Mucosa of gallbladder (tissue), 1 donor: ENCODE data around the gene B9D2. TPM values are rescaled to one million over a fixed set of nuclear protein-coding genes. Genes with fewer than 3 reads are reported as not detected.
"Not testable (repeated sequence)": the region's sequence is repeated elsewhere in the genome, so short reads cannot be mapped to it uniquely, and the experiment has no call there.

Experiments
- DNase-seq: peaks from one replicate; pipeline ENCODE4 v3.0.0-alpha.2; 2020; ENCODE audit warnings: low spot score
- total RNA-seq: library from RNA; stranded (reverse); gene quantifications from one replicate; pipeline ENCODE4 v1.2.1, GENCODE V29; 2021
- donor health status: DM: no; HTN: no; CAD: no.

The B9D2 gene
- total RNA-seq, 1 donor from 2014 or later = 12.8 TPM

DNA sequence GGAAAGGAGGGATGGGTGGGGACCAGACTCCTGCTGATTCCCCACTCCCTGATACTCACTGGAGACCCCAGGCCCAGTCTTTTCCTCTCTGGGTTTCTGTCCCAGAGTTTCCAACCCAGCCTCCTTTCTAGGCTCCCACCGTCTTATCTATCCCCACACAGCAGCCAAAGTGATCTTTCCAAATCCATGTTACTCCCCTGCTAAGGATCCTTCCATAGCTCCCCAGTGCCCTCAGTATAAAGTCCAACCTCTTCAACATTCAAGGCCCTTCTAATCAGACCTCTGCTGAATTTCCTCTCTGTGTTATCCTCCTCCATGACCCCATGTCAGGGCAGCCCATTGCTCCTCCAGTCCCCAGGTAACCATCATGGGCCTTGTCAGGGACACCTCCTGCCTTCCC is 8.9 kb downstream of the B9D2 start:
- no peak for DNase-seq

DNA sequence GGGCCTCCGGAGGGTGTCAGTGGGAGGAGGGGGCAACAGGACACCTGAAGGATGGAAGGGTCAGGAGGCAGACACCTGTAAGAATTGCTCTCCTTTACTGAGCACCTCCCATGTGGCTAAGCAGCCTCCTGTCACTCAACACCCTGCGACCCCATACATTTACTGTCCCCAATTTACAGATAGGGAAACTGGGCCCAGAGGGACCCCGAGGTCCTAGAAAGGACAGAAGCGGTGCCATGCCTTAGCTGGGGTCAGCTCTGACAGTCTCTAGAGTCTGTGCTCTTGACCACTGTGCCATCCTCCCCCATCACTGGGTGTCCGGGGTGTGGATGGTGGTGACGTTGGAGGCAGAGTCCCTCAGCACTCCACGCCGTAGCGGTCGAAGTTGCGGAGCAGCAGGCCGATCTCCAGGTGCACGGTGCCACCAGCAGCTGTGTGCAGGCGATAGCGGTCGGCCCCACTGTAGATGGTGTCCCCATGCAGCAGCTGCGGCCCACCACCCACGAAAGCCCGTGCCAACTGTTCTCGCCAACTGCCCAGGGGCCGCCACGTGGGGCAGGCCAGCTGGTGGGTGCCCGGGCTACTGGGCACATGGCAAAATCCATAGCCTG is 9.5 kb downstream of the B9D2 start:
- DNase-seq = no peak

DNA sequence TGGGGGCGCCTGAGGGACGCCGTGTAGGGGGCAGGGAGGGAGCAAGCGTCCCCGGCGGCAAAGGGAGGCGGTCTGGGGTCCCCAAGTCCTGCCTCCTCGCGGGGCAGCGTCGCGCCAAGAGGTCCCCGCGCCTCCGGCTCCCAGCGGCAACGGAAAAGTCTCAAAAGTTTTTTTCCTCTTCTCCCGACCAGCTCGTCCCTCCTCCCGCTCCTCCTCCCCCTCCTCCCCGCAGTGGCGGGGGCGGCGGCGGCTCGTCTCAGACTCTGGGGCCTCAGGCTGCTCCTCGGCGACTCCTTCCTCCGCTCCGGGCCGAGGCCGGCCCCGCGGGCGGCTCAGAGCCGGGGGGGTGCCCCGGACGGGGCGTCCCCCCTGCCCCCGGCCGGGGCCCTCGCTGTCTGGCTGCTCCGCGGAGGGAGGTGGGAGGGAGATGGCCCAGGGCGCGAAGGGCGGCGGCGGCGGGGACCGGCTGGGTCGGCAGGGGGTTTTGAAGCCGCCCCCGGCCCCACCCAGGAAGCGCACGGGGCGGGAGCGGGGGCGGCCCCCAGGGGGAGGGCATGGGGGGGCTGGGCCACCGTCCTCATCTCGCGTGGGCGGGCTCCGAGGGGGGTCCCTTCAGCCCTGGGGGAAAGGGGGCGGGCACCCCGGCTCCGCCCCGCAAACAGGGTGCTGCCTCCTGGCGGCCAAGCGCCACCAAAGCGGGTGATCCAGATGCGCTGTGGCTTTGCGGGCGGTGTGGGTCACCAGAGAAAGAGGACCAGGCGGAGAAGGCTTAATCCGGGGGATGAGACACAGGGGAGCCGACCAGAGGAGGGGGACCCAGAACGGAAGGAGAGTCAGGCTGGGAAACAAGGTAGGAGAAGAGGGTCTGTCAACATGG is 10.2 kb downstream of the B9D2 start, which contains the start of gene TGFB1:
Gene TGFB1, minus strand, starts transcription at position 457 of the 877 bp plus-strand sequence. CDS start 878 bp downstream, outside the sequence.
- peak; percentile 85 for DNase-seq

DNA sequence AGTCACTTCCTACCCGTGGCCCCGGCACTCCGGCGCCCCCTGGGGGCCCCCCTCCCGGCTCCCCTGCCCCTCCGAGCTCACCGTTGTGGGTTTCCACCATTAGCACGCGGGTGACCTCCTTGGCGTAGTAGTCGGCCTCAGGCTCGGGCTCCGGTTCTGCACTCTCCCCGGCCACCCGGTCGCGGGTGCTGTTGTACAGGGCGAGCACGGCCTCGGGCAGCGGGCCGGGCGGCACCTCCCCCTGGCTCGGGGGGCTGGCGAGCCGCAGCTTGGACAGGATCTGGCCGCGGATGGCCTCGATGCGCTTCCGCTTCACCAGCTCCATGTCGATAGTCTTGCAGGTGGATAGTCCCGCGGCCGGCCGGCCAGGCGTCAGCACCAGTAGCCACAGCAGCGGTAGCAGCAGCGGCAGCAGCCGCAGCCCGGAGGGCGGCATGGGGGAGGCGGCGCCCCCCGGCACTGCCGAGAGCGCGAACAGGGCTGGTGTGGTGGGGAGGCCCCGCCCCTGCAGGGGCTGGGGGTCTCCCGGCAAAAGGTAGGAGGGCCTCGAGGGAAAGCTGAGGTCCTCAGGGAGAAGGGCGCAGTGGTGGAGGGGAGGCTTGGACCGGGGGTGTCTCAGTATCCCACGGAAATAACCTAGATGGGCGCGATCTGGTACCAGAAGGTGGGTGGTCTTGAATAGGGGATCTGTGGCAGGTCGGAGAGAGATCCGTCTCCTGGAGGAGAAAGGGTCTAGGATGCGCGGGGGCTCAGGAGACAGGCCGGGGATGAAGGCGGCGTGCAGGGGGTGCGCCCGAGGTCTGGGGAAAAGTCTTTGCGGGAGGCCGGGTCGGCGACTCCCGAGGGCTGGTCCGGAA is 11.1 kb downstream of the B9D2 start:
- no peak for DNase-seq

DNA sequence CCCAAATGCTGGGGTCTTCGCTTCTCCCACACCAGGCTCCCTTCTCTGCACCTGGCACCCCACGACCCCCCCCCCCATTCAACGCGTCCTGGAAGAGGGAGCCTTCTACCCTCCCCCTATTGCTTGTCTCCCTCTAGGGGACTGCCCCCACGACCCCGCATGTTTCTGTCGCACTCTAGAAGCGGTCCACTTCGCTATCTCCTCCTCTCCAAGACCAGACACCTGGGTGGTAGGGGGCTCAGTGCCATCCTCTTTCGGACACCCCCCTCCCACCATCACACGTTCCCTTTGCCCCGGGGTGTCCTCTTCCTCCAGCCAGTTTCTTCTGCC is 11.7 kb downstream of the B9D2 start:
- DNase-seq = no peak

DNA sequence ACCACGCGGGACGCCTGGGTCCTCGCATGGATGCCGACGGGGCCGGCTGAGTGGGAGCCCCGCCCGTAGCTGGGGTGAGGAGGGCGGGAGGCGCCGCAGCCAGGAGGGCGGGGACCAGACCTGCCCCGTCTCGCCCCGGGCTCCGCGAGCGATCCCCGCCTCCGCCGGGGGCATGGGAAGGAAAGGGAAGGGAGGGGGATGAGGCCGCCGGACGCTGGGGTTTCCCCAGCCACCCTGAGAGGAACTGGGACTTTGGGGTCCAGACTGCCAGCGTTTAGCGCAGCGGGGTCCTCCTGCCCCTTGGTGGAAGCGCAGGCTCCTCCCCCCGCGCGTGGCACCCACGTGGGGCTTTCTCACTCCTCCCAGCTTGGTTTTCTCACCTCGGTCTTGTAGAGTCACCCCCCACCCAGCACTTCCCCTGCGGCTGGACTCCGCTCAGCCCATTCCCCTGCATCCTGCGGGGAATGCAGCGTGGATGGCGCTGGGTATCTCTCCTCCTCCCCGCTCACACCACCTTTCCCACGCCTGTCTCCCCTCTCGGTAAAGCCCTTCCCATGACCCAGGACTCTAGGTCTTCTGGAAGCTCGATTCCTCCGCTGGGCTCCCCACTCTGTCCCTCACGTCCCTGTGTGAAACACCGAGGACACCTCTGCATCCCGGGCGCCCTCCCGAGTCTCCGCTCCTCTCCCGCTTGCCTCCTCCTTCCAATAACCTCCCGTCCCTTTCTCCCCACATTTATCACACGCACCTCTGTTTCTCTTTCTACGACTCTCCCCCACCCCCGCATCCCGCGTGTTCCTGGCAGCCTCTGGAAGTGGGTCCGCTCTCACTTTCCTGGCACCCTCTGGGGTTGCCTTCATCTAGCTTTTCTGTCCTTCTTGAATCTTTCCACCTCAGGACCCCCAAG is 12.4 kb downstream of the B9D2 start:
- DNase-seq = no peak

DNA sequence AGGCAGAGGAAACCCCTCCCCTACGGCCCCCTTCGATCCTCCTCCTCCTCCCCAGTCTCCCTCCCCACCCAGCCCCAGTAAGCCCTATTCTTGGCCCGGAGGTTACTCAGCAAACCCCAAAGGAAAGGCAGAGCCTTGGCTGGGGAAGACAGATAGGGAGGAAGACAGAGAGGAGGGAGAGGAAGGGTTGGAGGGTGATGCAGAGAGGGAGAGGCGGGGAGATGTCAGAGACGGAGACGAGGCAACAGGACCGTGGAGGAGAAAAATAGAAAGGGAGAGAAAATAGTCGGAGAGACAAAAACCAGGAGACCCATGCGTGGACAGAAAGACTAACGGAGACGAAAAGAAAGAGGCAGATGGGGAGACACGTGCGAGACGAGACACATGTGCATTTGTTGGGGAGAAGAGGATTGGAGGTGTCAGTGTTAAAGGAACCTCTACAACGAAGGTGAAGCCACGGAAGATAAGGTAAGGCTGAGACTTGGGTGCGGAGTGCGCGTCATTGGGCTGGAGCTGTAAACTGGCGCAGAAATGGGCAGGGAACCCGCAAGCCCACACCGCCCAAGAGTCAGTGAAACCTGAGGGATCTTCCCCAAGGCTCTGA is 13.1 kb downstream of the B9D2 start:
- no peak for DNase-seq

DNA sequence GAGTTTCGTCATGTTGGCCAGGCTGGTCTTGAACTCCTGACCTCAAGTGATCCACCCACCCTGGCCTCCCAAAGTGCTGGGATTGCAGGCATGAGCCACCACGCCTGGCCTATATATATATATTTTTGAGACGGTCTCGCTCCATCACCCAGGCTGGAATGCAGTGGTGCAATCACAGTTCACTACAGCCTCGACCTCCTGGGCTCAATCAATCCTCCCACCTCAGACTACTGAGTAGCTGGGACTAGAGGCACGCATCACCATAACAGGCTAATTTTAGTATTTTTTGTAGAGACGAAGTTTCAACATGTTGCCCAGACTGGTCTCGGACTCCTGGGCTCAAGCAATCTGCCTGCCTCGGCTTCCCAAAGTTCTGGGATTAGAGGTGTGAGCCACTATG is 17.0 kb downstream of the B9D2 start:
- not testable (repeated sequence) for DNase-seq

DNA sequence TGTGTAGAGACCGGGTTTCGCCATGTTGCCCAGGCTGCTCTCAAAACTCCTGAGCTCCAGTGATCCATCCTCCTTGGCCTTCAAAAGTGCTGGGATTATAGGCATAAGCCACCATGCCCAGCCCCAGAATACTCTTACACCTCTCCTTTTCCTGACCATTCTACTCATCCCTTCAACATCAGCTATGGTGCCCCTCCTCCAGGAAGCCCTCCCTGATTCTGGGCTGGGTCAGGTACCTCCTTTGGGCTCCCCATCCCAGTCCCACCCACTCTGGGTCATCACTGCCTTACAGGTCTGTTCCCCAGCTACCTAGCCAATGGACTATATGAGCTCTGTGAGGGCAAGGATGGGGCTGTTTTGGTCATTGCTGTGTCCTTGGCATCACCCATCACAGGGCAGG is 19.8 kb downstream of the B9D2 start:
- DNase-seq = no peak

DNA sequence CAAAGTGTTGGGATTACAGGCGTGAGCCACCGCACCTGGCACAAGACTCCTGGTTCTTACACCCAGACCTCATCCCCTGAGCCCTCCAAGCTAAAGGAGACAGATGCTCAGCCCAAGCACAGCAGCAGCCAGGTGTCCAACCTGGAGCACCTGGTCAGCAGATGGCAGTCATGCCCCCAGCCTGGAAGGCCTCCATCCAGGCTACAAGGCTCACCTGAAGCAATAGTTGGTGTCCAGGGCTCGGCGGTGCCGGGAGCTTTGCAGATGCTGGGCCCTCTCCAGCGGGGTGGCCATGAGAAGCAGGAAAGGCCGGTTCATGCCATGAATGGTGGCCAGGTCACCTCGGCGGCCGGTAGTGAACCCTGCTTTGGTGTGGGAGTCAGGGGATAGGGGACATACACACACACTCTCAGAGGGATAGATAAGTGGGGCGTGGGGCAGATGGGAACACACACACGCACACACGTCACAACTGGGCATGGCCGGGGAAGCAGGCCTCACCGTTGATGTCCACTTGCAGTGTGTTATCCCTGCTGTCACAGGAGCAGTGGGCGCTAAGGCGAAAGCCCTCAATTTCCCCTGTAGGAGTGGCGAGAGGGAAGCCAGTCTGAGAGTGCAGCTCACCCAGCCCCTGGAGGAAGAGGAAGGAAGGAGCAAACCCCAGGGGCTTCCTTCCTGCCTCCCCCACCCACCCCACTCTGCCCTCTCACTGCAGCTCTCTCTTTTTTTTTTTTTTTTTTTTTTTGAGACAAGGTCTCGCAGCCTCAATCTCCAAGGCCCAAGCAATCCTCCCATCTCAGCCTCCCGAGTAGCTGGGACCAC is 22.1 kb downstream of the B9D2 start:
- no peak for DNase-seq

DNA sequence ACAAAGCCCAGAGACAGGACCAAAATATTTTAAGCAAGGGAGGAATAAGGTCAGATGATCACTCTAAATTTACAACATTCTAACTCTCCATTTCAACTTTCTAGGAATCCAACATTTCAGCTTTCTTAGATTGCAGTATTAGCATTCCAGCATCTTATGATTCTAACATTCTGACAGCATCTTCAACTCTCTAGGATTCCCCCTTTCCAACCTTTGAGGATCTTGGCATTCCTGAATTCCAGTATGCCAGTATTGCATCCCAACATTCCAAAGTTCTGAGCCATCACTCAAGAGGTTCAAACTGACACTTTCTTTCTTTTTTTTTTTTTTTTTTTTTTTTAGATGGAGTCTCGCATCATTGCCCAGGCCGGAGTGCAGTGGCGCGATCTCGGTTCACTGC is 24.0 kb downstream of the B9D2 start:
- DNase-seq = no peak

DNA sequence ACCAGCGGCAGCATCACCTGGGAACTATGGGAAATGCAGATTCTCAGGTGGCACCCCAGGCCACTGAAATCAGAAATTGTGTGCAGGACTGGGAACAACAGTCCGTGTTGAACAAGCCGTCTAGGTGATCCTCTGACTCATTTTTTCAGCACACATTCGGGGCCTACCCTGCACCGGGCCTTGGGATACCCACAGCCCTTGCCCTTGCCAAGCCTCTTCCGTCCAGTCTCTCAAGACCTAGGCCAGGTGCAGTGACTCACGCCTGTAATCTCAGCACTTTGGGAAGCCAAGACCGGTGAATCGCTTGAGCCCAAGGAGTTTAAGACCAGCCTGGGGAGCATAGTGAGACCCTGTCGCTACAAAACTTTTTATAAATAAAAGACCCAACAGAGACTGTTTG is 28.5 kb downstream of the B9D2 start:
- no peak for DNase-seq

DNA sequence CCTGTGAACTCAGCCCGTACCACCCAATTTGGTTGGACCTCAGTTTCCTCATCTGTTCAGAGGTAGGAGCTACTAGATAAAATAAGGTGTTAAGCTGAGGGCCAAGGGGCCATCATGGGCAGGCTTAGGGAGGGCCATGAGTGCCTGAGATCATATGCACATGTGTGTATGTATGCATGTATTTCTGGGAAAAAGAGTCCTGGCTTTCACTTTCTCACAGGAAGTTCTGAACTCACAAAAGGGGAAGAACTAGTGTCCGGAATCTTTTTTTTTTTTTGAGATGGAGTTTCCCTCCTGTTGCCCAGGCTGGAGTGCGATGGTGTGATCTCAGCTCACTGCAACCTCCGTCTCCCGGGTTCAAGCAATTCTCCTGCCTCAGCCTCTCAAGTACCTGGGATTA is 29.2 kb downstream of the B9D2 start:
- no peak for DNase-seq

DNA sequence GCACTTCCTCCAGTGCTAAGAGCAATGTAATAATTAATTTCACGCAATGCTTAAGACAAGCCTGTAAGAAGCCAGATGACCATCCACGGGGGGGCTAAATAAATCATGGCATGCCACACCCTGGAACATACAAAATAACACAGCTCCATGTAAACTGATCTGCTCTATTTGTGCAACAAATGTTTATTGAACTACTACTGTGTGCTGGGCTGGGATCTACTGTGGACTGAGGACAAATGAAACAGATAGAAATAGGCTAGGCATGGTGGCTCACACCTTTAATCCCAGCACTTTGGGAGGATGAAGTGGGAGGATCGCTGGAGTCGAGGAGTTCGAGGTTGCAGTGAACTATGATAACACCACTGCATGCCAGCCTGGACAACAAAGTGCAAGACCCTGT is 31.5 kb downstream of the B9D2 start:
- DNase-seq = no peak

DNA sequence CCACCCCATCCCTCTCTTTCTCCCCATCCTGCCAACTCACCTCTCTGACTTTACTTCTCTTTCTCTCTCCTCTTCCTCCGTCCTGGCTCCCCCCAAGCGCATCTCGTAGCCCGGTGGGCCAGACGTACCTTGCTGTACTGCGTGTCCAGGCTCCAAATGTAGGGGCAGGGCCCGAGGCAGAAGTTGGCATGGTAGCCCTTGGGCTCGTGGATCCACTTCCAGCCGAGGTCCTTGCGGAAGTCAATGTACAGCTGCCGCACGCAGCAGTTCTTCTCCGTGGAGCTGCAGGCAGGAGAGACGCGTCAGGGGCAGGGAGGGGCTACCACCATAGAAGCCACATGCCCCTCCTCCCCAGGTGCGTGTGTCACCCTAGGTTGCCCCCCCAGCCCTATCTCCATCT is 31.9 kb downstream of the B9D2 start:
- DNase-seq = no peak

DNA sequence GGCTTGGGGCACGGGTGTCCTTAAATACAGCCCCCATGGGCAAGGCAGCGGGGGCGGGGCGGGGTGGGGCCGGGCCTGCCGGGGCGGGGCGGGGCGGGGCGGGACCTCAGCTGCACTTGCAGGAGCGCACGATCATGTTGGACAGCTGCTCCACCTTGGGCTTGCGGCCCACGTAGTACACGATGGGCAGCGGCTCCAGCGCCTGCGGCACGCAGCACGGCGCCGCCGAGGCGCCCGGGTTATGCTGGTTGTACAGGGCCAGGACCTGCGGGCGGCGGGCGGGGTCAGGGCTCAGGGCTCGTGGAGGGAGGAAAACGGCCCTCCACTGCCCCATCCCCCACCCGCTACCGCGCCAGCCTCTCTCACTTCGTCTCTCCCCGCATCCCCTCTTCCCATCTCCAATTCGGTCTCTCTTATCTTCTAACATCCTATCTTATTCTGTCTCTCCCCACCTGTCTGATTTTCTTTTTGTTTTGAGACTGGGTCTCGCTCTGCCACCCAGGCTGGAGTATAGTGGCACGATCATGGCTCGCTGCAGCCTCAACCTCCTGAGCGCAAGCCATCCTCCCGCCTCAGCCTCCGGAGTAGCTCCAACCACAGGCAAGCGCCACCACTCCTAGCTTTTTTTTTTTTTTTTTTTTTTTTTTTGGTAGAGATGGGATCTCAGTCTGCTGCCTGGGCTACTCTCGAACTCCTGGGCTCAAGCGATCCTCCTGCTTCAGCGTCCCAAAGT is 32.8 kb downstream of the B9D2 start:
- no peak for DNase-seq

DNA sequence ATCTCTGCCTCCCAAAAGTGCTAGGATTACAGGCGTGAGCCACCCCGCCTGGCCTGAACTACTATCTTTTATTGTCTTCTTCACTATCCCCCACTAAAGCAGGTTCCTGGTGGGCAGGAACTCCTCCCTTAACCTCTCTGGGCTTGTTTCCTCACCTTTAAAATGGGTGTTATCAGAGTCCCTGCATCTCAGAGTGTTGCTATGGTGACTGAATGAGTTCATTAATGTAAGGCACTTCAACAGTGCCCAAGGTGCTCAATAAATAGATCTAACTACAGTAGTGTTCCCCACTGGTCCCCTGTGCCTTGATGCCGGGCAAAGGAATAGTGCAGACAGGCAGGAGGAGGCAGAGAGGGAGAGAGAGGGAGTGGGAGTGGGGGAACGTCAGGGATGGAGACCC is 33.5 kb downstream of the B9D2 start:
- DNase-seq = no peak

DNA sequence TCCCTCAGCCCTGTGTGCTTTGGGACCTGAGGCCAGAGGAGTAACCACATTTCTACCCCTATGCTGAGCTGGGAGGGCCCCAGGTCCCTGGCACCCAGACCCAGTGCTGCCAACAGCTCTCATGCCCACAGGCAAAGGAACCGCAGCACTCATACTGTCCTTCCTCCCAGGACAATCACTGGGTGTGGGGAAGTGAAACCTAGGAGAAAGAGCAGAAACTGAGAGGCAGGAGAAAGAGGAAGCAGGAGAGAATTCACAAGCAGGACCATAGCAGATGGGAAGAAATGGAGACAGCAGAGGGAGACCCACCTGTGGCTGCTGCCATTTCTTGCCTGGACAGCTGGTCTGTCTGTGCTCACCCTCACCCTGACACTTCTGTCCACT is 35.1 kb downstream of the B9D2 start:
- DNase-seq = no peak

DNA sequence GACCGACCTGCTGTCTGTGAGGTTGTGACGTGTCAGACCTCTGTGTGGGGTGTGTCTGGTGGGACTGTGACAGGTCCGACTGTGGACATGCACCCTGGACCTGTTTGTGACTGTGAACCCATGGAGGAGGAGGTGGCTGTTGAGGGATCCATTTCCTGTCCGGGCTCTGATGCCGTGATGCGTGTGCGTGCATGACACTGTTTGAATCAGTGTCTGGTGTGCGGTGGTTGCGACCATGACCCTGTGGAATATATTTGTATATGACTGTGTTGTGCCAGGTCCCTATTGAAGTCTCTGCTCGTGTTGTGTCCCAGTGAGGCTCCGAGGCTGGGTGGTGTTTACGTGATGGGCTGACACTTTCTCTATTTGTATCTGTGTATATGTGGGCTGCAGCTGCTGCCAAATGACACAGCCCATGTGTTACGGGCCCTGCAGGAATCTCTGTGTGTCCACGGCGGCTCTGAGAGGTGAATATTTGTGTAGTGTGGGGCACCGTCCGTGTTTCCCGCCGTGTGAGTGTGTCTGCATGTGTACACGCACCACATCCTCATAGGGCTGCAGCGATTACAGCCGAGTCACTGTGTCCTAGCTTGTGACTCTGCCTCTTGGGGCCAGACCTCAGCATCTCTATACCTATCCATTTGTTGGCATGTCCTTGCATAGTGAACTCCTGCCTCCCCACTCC is 35.6 kb downstream of the B9D2 start:
- no peak for DNase-seq
